Thyroid gland (tissue), 4 donors: ENCODE data around the gene ATAD3A. TPM values are rescaled to one million over a fixed set of nuclear protein-coding genes. Genes with fewer than 3 reads are reported as not detected.

Source experiments
- DNase-seq, 2 donors: peaks; one replicate each; pipeline ENCODE4 v3.0.0-alpha.2; 2019
- H3K27ac ChIP-seq, 3 donors: fragments of 200-600 bp; sonication (generic); 1 replicate in 2 of 3; 2 replicates in 1 of 3; pipeline ENCODE4 v1.5.1; 2016 to 2019; ENCODE audit warnings: mild to moderate bottlenecking in 1 of 3, moderate library complexity in 1 of 3
- H3K27me3 ChIP-seq: fragments of 200-600 bp; sonication (generic); one replicate; pipeline ENCODE4 v1.5.1; 2019
- H3K36me3 ChIP-seq, 2 donors: fragments of 200-600 bp; sonication (generic); one replicate each; pipeline ENCODE4 v1.5.1; 2016 to 2019
- H3K4me1 ChIP-seq, 2 donors: fragments of 200-600 bp; sonication (generic); one replicate each; pipeline ENCODE4 v1.5.1; 2017 to 2019
- H3K4me3 ChIP-seq, 3 donors: fragments of 200-600 bp; sonication (generic); replicated peaks in 1 of 3; 1 replicate in 2 of 3; 2 replicates in 1 of 3; pipeline ENCODE4 v1.5.1; 2016; ENCODE audit warnings: mild to moderate bottlenecking in 1 of 3
- H3K9me3 ChIP-seq: fragments of 200-600 bp; sonication (generic); one replicate; pipeline ENCODE4 v1.5.1; 2017
- POLR2A ChIP-seq, 2 donors: fragments of 450-650 bp; IDR thresholded peaks; one replicate each; pipeline ENCODE4 v1.6.1; 2017; ENCODE audit warnings: antibody characterized with exemption in 2 of 2, mild to moderate bottlenecking in 2 of 2, moderate library complexity in 1 of 2
- WGBS, 2 donors: methylation state at CpG; one replicate each; pipeline ENCODE4 v1.1.5; 2017; 5-methylcytosine and 5-hydroxymethylcytosine counted together
- intact Hi-C: fragments of 100-400 bp; cut with DNase I; formaldehyde crosslinking; loops from one replicate; pipeline ENCODE4 v1.15.1; 2023
- total RNA-seq, 4 donors: library from RNA; depleted of rRNA; stranded (reverse); fragments of >200 nt; gene quantifications; one replicate each; pipeline ENCODE4 v1.2.3, GENCODE V29; 2016
- TF ChIP-seq, protein P1 (sequence below), 6 experiments: fragments of 200-600 bp in 3 of 6; fragments of 450-650 bp in 3 of 6; sonication (generic) in 3 of 6; IDR thresholded peaks; one replicate each; pipeline ENCODE4 v1.5.1; 2016 to 2019; ENCODE audit warnings: antibody characterized with exemption in 6 of 6, mild to moderate bottlenecking in 2 of 6, inconsistent platforms in 1 of 6, moderate library complexity in 1 of 6

Gene ATAD3A
- total RNA-seq, 4 donors from 2014 or later: 21.6 to 34.2 (median 28.5) TPM

GRCh38 chr1:1543706-1544099 is 31.7 kb downstream of the ATAD3A start:
- 79 to 80% methylated on average over 17 to 18 of the region's 19 CpGs for WGBS, 2 donors

DNA sequence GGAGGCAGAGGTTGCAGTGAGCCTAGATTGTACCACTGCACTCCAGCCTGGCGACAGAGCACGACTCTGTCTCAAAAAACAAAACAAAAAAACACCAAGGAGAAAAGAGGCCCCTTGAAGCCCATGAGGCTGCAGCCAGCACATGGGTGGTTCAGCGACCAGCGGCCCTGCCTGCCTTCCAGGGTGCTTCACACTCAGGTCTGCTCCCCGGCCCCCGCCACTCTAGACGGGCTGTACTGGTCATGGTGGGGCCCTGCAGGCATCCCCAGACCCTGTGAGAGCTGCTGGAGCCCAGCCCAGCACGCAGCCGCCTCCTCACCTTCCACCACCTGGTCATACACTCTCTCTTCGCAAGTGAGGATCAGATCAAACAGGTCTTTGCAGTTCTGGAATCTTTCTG is 32.6 kb downstream of the ATAD3A start:
- intact Hi-C loops: no loop called here
- TF ChIP-seq, protein P1, sequence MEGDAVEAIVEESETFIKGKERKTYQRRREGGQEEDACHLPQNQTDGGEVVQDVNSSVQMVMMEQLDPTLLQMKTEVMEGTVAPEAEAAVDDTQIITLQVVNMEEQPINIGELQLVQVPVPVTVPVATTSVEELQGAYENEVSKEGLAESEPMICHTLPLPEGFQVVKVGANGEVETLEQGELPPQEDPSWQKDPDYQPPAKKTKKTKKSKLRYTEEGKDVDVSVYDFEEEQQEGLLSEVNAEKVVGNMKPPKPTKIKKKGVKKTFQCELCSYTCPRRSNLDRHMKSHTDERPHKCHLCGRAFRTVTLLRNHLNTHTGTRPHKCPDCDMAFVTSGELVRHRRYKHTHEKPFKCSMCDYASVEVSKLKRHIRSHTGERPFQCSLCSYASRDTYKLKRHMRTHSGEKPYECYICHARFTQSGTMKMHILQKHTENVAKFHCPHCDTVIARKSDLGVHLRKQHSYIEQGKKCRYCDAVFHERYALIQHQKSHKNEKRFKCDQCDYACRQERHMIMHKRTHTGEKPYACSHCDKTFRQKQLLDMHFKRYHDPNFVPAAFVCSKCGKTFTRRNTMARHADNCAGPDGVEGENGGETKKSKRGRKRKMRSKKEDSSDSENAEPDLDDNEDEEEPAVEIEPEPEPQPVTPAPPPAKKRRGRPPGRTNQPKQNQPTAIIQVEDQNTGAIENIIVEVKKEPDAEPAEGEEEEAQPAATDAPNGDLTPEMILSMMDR (IDR thresholded peaks at IDR 0.05): no peak
- no peak for TF ChIP-seq POLR2A (IDR thresholded peaks at IDR 0.05)
- Histone ChIP-seq H3K27me3 (no peaks in the 10 kb centered on the region), H3K36me3 (peaks cover 4 to 5% of the 10 kb centered on the region in 2 donors), H3K4me1 (peaks cover 20 to 30% of the 10 kb centered on the region in 2 donors), H3K27ac (peak overlapping the region in 2 of 3 donors; percentile 55 to 67), H3K9me3 (no peaks in the 10 kb centered on the region), H3K4me3 (no peak overlapping the region)
- DNase-seq: peak; percentile 73 to 80
- WGBS, 2 donors: 46 to 66% methylated on average over 10 of the region's 10 CpGs

More at GRCh38 chr1:1543706-1544099, 31.7 kb downstream of the ATAD3A start:
- TF ChIP-seq, protein P1 (IDR thresholded peaks at IDR 0.05): no peak
- no peak for TF ChIP-seq POLR2A (IDR thresholded peaks at IDR 0.05)
- intact Hi-C loops: no loop called here
- no peaks in the 10 kb centered on the region for H3K27me3 ChIP-seq
- peaks cover 23 to 37% of the 10 kb centered on the region in 2 donors for H3K4me1 ChIP-seq
- peak; percentile 69 to 81 for DNase-seq
- H3K9me3 ChIP-seq: no peaks in the 10 kb centered on the region
- peaks cover 4 to 5% of the 10 kb centered on the region in 2 donors for H3K36me3 ChIP-seq
- no peak overlapping the region for H3K4me3 ChIP-seq
- H3K27ac ChIP-seq: no peak overlapping the region

DNA sequence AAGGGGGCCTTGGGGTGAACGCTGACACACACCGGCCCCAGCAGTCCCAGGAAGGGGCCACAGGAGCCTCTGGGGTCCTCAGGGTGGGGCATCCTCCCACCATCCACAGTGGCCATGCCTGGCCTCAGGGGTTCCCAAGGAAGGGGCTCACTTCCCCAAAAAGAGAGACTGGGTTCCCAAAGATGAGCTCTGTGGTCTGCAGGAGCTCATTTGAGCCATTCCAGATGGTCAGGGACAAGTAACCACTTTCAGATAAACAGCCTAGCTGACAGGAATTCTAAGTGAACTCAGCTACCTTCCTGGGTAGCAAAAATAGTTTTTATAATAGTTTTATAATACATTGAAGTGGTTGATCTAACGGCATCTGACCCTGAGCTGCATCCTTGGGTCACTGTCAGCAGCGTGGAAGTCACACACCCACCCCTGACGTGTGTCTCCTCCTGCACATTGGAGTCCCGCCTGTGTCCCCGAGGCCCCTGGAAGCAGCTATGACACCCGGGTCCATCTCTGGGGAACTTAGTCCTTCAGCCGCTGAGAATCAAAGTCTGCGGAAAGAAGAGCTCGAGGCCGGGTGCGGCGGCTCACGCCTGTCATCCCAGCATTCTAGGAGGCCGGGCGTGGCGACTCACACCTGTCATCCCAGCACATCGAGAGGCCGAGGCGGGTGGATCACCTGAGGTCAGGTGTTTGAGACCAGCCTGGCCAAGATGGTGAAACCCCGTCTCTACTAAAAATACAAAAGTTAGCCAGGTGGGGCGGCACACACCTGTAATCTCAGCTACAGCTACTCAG is 34.2 kb downstream of the ATAD3A start:
- peaks cover 12 to 29% of the 10 kb centered on the region in 2 donors for H3K4me1 ChIP-seq
- 86 to 94% methylated on average over 21 to 22 of the region's 23 CpGs for WGBS, 2 donors
- H3K27me3 ChIP-seq: no peaks in the 10 kb centered on the region
- no peak for TF ChIP-seq POLR2A (IDR thresholded peaks at IDR 0.05)
- TF ChIP-seq, protein P1 (IDR thresholded peaks at IDR 0.05): no peak
- intact Hi-C loops: no loop called here
- no peaks in the 10 kb centered on the region for H3K9me3 ChIP-seq
- peak overlapping the region; percentile 47 to 55 (median 49) for H3K27ac ChIP-seq
- H3K4me3 ChIP-seq: no peak overlapping the region
- DNase-seq: no peak
- peaks cover 4 to 5% of the 10 kb centered on the region in 2 donors for H3K36me3 ChIP-seq

DNA sequence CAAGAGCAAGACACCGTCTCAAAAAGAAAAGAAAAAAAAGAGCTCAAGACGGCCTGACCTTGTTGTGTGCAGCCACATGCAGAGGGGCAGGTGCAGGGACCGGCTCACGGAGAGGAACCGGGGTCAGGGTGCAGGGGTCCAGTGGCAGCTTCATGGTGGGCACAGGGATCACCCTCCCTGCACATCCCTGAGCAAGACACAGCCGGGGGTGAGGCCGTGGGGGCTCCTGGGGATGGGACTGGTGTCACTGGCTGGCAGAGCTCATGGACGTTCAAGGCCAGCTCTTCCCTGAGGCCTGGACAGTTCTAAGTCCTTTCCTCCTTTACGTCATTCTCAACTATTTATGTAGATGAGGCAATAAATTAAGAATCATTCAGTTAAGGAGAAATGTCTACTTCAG is 35.0 kb downstream of the ATAD3A start:
- WGBS, 2 donors: 91 to 93% methylated on average over 9 of the region's 9 CpGs
- no peak for DNase-seq

More for the DNA sequence above, 35.0 kb downstream of the ATAD3A start:
- no peak overlapping the region for H3K4me3 ChIP-seq
- H3K27ac ChIP-seq: no peak overlapping the region
- peaks cover 0 to 5% of the 10 kb centered on the region in 2 donors for H3K36me3 ChIP-seq
- intact Hi-C loops: no loop called here
- peaks cover 12 to 28% of the 10 kb centered on the region in 2 donors for H3K4me1 ChIP-seq
- TF ChIP-seq, protein P1 (IDR thresholded peaks at IDR 0.05): no peak
- no peak for TF ChIP-seq POLR2A (IDR thresholded peaks at IDR 0.05)
- H3K27me3 ChIP-seq: no peaks in the 10 kb centered on the region
- H3K9me3 ChIP-seq: no peaks in the 10 kb centered on the region
